Stimulated activated CD8-positive, alpha-beta memory T cell treated with anti-CD3 and anti-CD28 coated beads, Interleukin-7, amount 100 ng/mL, for 1 hour (primary cell): Measurements from ENCODE around the gene FBXO2.

Source experiments
- DNase-seq, 2 donors: peaks; one replicate each; pipeline ENCODE4 v3.0.0-alpha.2; 2020; ENCODE audit warnings: low read depth in 2 of 2

Gene FBXO2

GRCh38 chr1:11653101-11653860 lies 948 bp downstream of the FBXO2 start:
- DNase-seq = no peak

- no peak for DNase-seq
Observed at GRCh38 chr1:11652203-11652780, 1.9 kb downstream of the FBXO2 start.

GRCh38 chr1:11651017-11651416 lies 3.2 kb downstream of the FBXO2 start:
- DNase-seq = no peak

- DNase-seq = peak; percentile 55 to 59
Observed at GRCh38 chr1:11650331-11650991, 3.8 kb downstream of the FBXO2 start.

- no peak for DNase-seq
Observed at GRCh38 chr1:11649624-11650330, 4.5 kb downstream of the FBXO2 start.

- no peak for DNase-seq
Observed at GRCh38 chr1:11649237-11649623, 5.0 kb downstream of the FBXO2 start.

- DNase-seq = no peak
Observed at GRCh38 chr1:11648732-11649158, 5.5 kb downstream of the FBXO2 start.

- no peak for DNase-seq
Observed at GRCh38 chr1:11648039-11648438, 6.2 kb downstream of the FBXO2 start.

GRCh38 chr1:11647333-11647732 lies 6.9 kb downstream of the FBXO2 start:
- no peak for DNase-seq

GRCh38 chr1:11646317-11646716 lies 7.9 kb downstream of the FBXO2 start:
- DNase-seq = no peak

- DNase-seq = peak; percentile 56 to 75
Observed at GRCh38 chr1:11645670-11646265, 8.5 kb downstream of the FBXO2 start.

GRCh38 chr1:11645270-11645669 lies 9.0 kb downstream of the FBXO2 start:
- DNase-seq = no peak

GRCh38 chr1:11643782-11644181 lies 10.4 kb downstream of the FBXO2 start:
- no peak for DNase-seq

- peak; percentile 40 to 53 for DNase-seq
Observed at GRCh38 chr1:11642418-11643017, 11.7 kb downstream of the FBXO2 start.

GRCh38 chr1:11641776-11642305 lies 12.4 kb downstream of the FBXO2 start:
- DNase-seq = no peak

- no peak for DNase-seq
Observed at GRCh38 chr1:11640944-11641343, 13.3 kb downstream of the FBXO2 start.

GRCh38 chr1:11640101-11640500 lies 14.1 kb downstream of the FBXO2 start:
- DNase-seq = no peak

GRCh38 chr1:11639372-11639771 lies 14.9 kb downstream of the FBXO2 start:
- no peak for DNase-seq

GRCh38 chr1:11638121-11638520 lies 16.1 kb downstream of the FBXO2 start:
- DNase-seq = no peak

GRCh38 chr1:11634365-11635192 lies 19.6 kb downstream of the FBXO2 start:
- no peak for DNase-seq
